ENCODE results near the gene PRM3. TPM values are rescaled to one million over a fixed set of nuclear protein-coding genes. Genes with fewer than 3 reads are reported as not detected.

Gene PRM3
- total RNA-seq, 4 donors from 2014 or later: not detected

GRCh38 chr16:11238272-11239202 is 34.9 kb downstream of the PRM3 start:
- Histone ChIP-seq H3K4me1 (peaks cover 8 to 9% of the 10 kb centered on the region in 2 donors), H3K27ac (no peak overlapping the region), H3K27me3 (no peaks in the 10 kb centered on the region), H3K9me3 (no peaks in the 10 kb centered on the region), H3K36me3 (no peaks in the 10 kb centered on the region), H3K4me3 (no peak overlapping the region)
- in situ Hi-C loops (cut with MboI; ENCODE audit: low sequenced_read_pairs in 4 of 4): loop anchor here in 1 of 4 donors (25.0 kb wide), 1 partner anchor 101 kb away; no protein-coding TSS in a partner anchor
- intact Hi-C loops (cut with DNase I; ENCODE audit: low total_unique reads): no loop called here
- TF ChIP-seq, protein P1, sequence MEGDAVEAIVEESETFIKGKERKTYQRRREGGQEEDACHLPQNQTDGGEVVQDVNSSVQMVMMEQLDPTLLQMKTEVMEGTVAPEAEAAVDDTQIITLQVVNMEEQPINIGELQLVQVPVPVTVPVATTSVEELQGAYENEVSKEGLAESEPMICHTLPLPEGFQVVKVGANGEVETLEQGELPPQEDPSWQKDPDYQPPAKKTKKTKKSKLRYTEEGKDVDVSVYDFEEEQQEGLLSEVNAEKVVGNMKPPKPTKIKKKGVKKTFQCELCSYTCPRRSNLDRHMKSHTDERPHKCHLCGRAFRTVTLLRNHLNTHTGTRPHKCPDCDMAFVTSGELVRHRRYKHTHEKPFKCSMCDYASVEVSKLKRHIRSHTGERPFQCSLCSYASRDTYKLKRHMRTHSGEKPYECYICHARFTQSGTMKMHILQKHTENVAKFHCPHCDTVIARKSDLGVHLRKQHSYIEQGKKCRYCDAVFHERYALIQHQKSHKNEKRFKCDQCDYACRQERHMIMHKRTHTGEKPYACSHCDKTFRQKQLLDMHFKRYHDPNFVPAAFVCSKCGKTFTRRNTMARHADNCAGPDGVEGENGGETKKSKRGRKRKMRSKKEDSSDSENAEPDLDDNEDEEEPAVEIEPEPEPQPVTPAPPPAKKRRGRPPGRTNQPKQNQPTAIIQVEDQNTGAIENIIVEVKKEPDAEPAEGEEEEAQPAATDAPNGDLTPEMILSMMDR (IDR thresholded peaks at IDR 0.05 in 4 of 5, conservative IDR thresholded peaks at IDR 0.05 in 1 of 5): no peak
- no peak for TF ChIP-seq POLR2A (IDR thresholded peaks at IDR 0.05)
- DNase-seq: no peak
- no peak for ATAC-seq

DNA sequence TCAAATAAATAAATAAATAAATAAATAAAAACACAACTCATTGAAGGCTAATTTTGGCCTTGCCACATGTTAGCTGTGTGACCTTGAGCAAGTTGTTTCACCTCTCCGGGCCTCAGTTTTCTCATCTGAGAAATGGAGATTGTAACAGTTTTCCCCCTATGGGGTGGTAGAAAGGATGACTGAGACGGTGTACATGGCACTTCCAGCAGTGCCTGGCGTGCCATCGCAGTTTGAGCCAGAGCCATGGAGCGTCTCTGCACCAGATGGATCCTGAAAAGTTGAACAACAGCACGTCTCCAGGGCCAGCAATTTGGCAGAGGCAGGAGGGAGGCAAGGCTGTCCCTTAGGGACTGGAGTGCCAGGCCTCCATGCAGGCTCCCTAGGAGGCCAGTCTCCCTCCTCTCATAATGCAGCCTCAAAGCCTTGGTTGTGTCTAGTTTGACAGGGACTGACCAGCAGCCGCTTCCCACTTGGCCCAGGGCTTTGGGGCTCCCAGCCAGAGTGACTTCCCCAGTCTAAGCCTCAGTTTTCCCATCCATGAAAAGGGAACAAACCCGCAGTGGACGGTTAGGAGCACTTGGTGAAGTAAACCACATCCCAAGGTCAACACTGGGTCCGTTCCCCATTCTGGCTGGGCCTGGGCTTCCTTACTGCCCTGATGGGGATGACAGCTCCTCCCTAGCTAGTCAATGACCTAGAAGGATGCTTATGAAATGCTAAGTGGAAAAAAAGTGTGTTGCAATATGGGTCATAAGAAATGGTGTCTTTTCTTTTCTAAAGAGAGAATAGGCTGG is 36.8 kb downstream of the PRM3 start:
- H3K27ac ChIP-seq: no peak overlapping the region
- ATAC-seq: no peak
- no peak for DNase-seq
- in situ Hi-C loops (cut with MboI; ENCODE audit: low sequenced_read_pairs in 4 of 4): loop anchor here in 1 of 4 donors (25.0 kb wide), 1 partner anchor 99 kb away; no protein-coding TSS in a partner anchor
- peaks cover 8 to 9% of the 10 kb centered on the region in 2 donors for H3K4me1 ChIP-seq
- TF ChIP-seq POLR2A (IDR thresholded peaks at IDR 0.05): no peak
- TF ChIP-seq, protein P1 (IDR thresholded peaks at IDR 0.05 in 4 of 5, conservative IDR thresholded peaks at IDR 0.05 in 1 of 5): no peak
- H3K36me3 ChIP-seq: no peaks in the 10 kb centered on the region
- intact Hi-C loops (cut with DNase I; ENCODE audit: low total_unique reads): no loop called here
- H3K4me3 ChIP-seq: no peak overlapping the region
- H3K9me3 ChIP-seq: no peaks in the 10 kb centered on the region
- no peaks in the 10 kb centered on the region for H3K27me3 ChIP-seq

DNA sequence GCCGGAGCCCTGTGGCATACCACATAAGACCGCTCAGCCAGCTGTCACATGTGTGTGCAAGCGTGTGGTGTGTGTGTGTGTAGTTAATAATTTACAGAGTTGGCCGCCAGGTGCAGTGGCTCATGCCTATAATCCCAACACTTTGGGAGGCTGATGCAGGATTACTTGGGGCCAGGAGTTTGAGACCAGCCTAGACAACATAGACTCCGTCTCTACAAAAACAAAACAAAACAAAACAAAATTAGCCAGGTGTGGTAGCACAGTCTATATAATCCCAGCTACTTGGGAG is 37.8 kb downstream of the PRM3 start:
- Histone ChIP-seq H3K27me3 (no peaks in the 10 kb centered on the region), H3K27ac (no peak overlapping the region), H3K9me3 (no peaks in the 10 kb centered on the region), H3K4me3 (no peak overlapping the region), H3K36me3 (no peaks in the 10 kb centered on the region), H3K4me1 (peaks cover 4% of the 10 kb centered on the region in 2 donors)
- intact Hi-C loops (cut with DNase I; ENCODE audit: low total_unique reads) (no loop called here), in situ Hi-C loops (cut with MboI; ENCODE audit: low sequenced_read_pairs in 4 of 4) (loop anchor here in 1 of 4 donors (25.0 kb wide), 1 partner anchor 98 kb away; no protein-coding TSS in a partner anchor)
- ATAC-seq (no peak), DNase-seq (no peak)
- no peak for TF ChIP-seq POLR2A (IDR thresholded peaks at IDR 0.05)

DNA sequence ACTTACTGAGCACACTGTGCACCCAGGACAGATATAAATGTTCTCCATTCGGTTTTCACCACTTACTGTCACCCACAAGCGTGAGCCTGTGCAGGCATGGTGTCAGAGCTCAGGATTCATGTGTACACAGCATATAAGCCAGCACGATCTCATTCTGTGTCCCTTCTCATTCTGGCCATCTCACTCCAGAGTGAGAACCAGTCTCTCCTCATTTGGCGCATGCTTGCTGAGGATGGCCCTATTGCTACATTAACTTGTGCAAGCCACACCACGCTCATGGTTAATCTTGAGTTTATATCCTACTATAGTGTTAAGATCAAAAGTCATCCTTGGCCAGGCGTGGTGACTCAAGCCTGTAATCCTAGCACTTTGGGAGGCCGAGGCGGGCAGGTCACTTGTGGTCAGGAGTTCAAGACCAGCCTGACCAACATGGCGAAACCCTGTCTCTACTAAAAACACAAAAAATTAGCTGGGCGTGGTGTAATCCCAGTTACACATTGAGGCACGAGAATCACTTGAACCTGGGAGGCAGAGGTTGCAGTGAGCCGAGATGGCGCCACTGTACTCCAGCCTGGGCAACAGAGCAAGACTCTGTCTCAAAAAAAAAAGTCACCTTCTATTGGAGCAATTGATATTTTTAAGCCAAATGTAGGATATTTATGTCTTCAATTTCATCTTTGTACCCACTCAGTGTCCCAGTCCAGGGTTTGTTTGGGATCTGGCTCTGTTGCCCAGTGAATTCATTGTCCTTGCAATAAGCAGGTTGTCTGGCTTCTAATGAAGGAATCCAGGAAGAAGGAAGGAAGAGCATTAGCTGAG is 38.3 kb downstream of the PRM3 start:
- ATAC-seq (no peak), DNase-seq (no peak)
- TF ChIP-seq, protein P1 (IDR thresholded peaks at IDR 0.05 in 4 of 5, conservative IDR thresholded peaks at IDR 0.05 in 1 of 5): no peak
- no peak for TF ChIP-seq POLR2A (IDR thresholded peaks at IDR 0.05)
- Histone ChIP-seq H3K4me3 (no peak overlapping the region), H3K27ac (no peak overlapping the region), H3K9me3 (no peaks in the 10 kb centered on the region), H3K36me3 (no peaks in the 10 kb centered on the region), H3K4me1 (no peaks in the 10 kb centered on the region), H3K27me3 (no peaks in the 10 kb centered on the region)
- intact Hi-C loops (cut with DNase I; ENCODE audit: low total_unique reads): no loop called here
- in situ Hi-C loops (cut with MboI; ENCODE audit: low sequenced_read_pairs in 4 of 4): loop anchor here in 1 of 4 donors (25.0 kb wide), 1 partner anchor 98 kb away; no protein-coding TSS in a partner anchor
